Spleen (tissue), 11 donors: ENCODE data around the gene SPDYE3. TPM values are rescaled to one million over a fixed set of nuclear protein-coding genes. Genes with fewer than 3 reads are reported as not detected.

Experiments
- DNase-seq: peaks from one replicate; pipeline ENCODE4 v3.0.0-alpha.2; 2020
- H3K27ac ChIP-seq, 8 donors: fragments of 200-600 bp; sonication (generic) in 7 of 8; 1 replicate in 4 of 8; 2 replicates in 4 of 8; pipeline versions ENCODE4 v1.5.0 to v1.8.0; 2016 to 2021; ENCODE audit warnings: inconsistent platforms in 4 of 8, mild to moderate bottlenecking in 4 of 8, moderate library complexity in 1 of 8
- H3K27me3 ChIP-seq, 7 donors: fragments of 200-600 bp; sonication (generic) in 6 of 7; replicated peaks in 1 of 7; 1 replicate in 4 of 7; 2 replicates in 3 of 7; pipeline versions ENCODE4 v1.5.0 to v1.8.0; 2016 to 2021; ENCODE audit warnings: inconsistent platforms in 3 of 7, mild to moderate bottlenecking in 1 of 7
- H3K36me3 ChIP-seq, 6 donors: fragments of 200-600 bp; sonication (generic) in 5 of 6; 1 replicate in 4 of 6; 2 replicates in 2 of 6; pipeline versions ENCODE4 v1.5.0 to v1.8.0; 2016 to 2021; ENCODE audit warnings: inconsistent platforms in 2 of 6
- H3K4me1 ChIP-seq, 6 donors: fragments of 200-600 bp; sonication (generic) in 5 of 6; 1 replicate in 3 of 6; 2 replicates in 3 of 6; pipeline versions ENCODE4 v1.5.0 to v1.8.0; 2016 to 2021; ENCODE audit warnings: inconsistent platforms in 3 of 6
- H3K4me3 ChIP-seq, 8 donors: fragments of 200-600 bp; sonication (generic) in 7 of 8; 1 replicate in 4 of 8; 2 replicates in 4 of 8; pipeline versions ENCODE4 v1.5.0 to v1.8.0; 2016 to 2021; ENCODE audit warnings: inconsistent platforms in 4 of 8, mild to moderate bottlenecking in 4 of 8, moderate library complexity in 2 of 8
- H3K9me3 ChIP-seq, 8 donors: fragments of 200-600 bp; sonication (generic) in 7 of 8; 1 replicate in 4 of 8; 2 replicates in 4 of 8; pipeline versions ENCODE4 v1.5.0 to v1.8.0; 2016 to 2021; ENCODE audit warnings: inconsistent platforms in 4 of 8
- CTCF ChIP-seq, 11 experiments: fragments of 200-600 bp in 7 of 11; fragments of 450-650 bp in 4 of 11; sonication (generic) in 4 of 11; IDR thresholded peaks in 8 of 11; conservative IDR thresholded peaks in 3 of 11; 1 replicate in 7 of 11; 2 replicates in 4 of 11; pipeline versions ENCODE4 v1.4.0 to v1.8.0; 2016 to 2021; ENCODE audit warnings: antibody characterized with exemption in 11 of 11, inconsistent platforms in 4 of 11, mild to moderate bottlenecking in 1 of 11
- POLR2A ChIP-seq, 3 donors: fragments of 450-650 bp; IDR thresholded peaks; one replicate each; pipeline ENCODE4 v1.5.1; 2017; ENCODE audit warnings: antibody characterized with exemption in 3 of 3, mild to moderate bottlenecking in 1 of 3
- POLR2AphosphoS5 ChIP-seq, 3 donors: sonication (generic); formaldehyde crosslinking; IDR thresholded peaks; one replicate each; pipeline ENCODE4 v1.5.1; 2017; ENCODE audit warnings: antibody characterized with exemption in 3 of 3
- WGBS, 5 donors: extraction: QIAGEN DNeasy Blood & Tissue Kit in 3 of 5; methylation state at CpG; one replicate each; pipeline versions ENCODE4 v1.1.5 to v1.1.7; 2013 to 2018; 5-methylcytosine and 5-hydroxymethylcytosine counted together
- intact Hi-C: fragments of 100-400 bp; cut with DNase I; formaldehyde crosslinking; loops from one replicate; pipeline ENCODE4 v1.15.0; 2023; ENCODE audit warnings: low total_unique reads
- polyA plus RNA-seq, 3 donors: library from polyadenylated mRNA; stranded (reverse); fragments of 200-250 nt; gene quantifications; one replicate each; pipeline ENCODE4 v1.2.1, GENCODE V29; 2013
- total RNA-seq, 7 donors: library from RNA; depleted of rRNA in 3 of 7; stranded (reverse); fragments of >200 nt in 3 of 7; fragmentation: NEBNext Ultra II Directional in 4 of 7; extraction: Animal tissue kit (Norgen Biotek cat#: 25700) in 4 of 7; gene quantifications; one replicate each; pipeline versions ENCODE4 v1.1.0 to v1.2.1, GENCODE V29; 2016 to 2021
- donor health status: healthy with polysubstance abuse.
- donor health status: DM: no; HTN: no; CAD: no; lungs with moderate emphysema.
- donor health status: DM: no; HTN: no; CAD: no.
- donor health status: Bipolar disorder and iron deficiency.
- donor health status: healthy.
- donor health status: DM: no; HTN: no; CAD: no.
- donor health status: DM: yes; HTN: yes; CAD: no.

SPDYE3 gene
- total and polyA plus RNA-seq, 10 donors, result 0.09 to 0.22 (median 0.15) TPM; not detected in 7

- TF ChIP-seq POLR2A (IDR thresholded peaks at IDR 0.05) (no peak), POLR2AphosphoS5 (IDR thresholded peaks at IDR 0.05) (peak; percentile 10 to 47 (median 42)), CTCF (IDR thresholded peaks at IDR 0.05 in 8 of 11, conservative IDR thresholded peaks at IDR 0.05 in 3 of 11) (no peak)
- WGBS, 5 donors, result 50 to 63% (median 63%) methylated on average over 16 of the region's 16 CpGs
- no peaks in the 10 kb centered on the region for H3K27me3 ChIP-seq
- H3K4me3 ChIP-seq, result peak overlapping the region in 1 of 8 donors; percentile 61
- peaks cover 12 to 71% (median 59%) of the 10 kb centered on the region in 6 donors for H3K4me1 ChIP-seq
- intact Hi-C loops, result no loop called here
- DNase-seq, result peak; percentile 85
- H3K36me3 ChIP-seq, result peaks cover 0 to 52% (median 17%) of the 10 kb centered on the region in 6 donors
- H3K9me3 ChIP-seq, result no peaks in the 10 kb centered on the region
- peak overlapping the region; percentile 51 to 97 (median 92) for H3K27ac ChIP-seq
Measured at GRCh38 chr7:100366411-100367250, 59.1 kb downstream of the SPDYE3 start.

- no peak for TF ChIP-seq POLR2AphosphoS5 (IDR thresholded peaks at IDR 0.05)
- TF ChIP-seq CTCF (IDR thresholded peaks at IDR 0.05 in 8 of 11, conservative IDR thresholded peaks at IDR 0.05 in 3 of 11), result no peak
- no peak for TF ChIP-seq POLR2A (IDR thresholded peaks at IDR 0.05)
- no peak for DNase-seq
- Histone ChIP-seq H3K4me1 (peaks cover 12 to 77% (median 62%) of the 10 kb centered on the region in 6 donors), H3K9me3 (no peaks in the 10 kb centered on the region), H3K27me3 (no peaks in the 10 kb centered on the region), H3K4me3 (peak overlapping the region in 1 of 8 donors; percentile 61), H3K36me3 (peaks cover 0 to 46% (median 11%) of the 10 kb centered on the region in 6 donors), H3K27ac (peak overlapping the region; percentile 79 to 97 (median 92))
- intact Hi-C loops, result no loop called here
- WGBS, 5 donors, result 86 to 94% (median 89%) methylated on average over 8 of the region's 8 CpGs
Measured at GRCh38 chr7:100367251-100367620, 59.7 kb downstream of the SPDYE3 start.

- TF ChIP-seq POLR2AphosphoS5 (IDR thresholded peaks at IDR 0.05) (peak; percentile 52 to 88 (median 86)), CTCF (IDR thresholded peaks at IDR 0.05 in 8 of 11, conservative IDR thresholded peaks at IDR 0.05 in 3 of 11) (no peak), POLR2A (IDR thresholded peaks at IDR 0.05) (peak in 1 of 3 donors; percentile 18)
- WGBS, 5 donors, result 58 to 66% (median 64%) methylated on average over 12 of the region's 12 CpGs
- Histone ChIP-seq H3K9me3 (no peaks in the 10 kb centered on the region), H3K4me1 (peaks cover 12 to 84% (median 69%) of the 10 kb centered on the region in 6 donors), H3K36me3 (peaks cover 0 to 39% (median 5%) of the 10 kb centered on the region in 6 donors), H3K27ac (peak overlapping the region; percentile 82 to 97 (median 92)), H3K27me3 (no peaks in the 10 kb centered on the region), H3K4me3 (peak overlapping the region in 1 of 8 donors; percentile 61)
- peak; percentile 92 for DNase-seq
- intact Hi-C loops, result no loop called here
Measured at GRCh38 chr7:100367676-100368613, 60.4 kb downstream of the SPDYE3 start.
